Progenitor cell of endocrine pancreas (in vitro differentiated cells): Measurements from ENCODE around the gene C11orf86. TPM values are rescaled to one million over a fixed set of nuclear protein-coding genes. Genes with fewer than 3 reads are reported as not detected.

Experiments used
- DNase-seq: peaks from one replicate; pipeline ENCODE4 v3.0.0; 2021; ENCODE audit warnings: low spot score; ENCODE audit not compliant: unreplicated experiment
- H3K27ac Mint-ChIP-seq: 2 replicates; pipeline ENCODE4 v1.8.0; 2021; ENCODE audit warnings: mild to moderate bottlenecking, moderate library complexity, mixed read lengths
- H3K27me3 Mint-ChIP-seq: 2 replicates; pipeline ENCODE4 v1.8.0; 2021; ENCODE audit warnings: mixed read lengths
- H3K36me3 Mint-ChIP-seq: 2 replicates; pipeline ENCODE4 v1.8.0; 2022; ENCODE audit warnings: mixed read lengths; ENCODE audit not compliant: insufficient read depth
- H3K4me1 Mint-ChIP-seq: 2 replicates; pipeline ENCODE4 v1.8.0; 2021; ENCODE audit warnings: low read depth, mixed read lengths
- H3K4me3 Mint-ChIP-seq: 2 replicates; pipeline ENCODE4 v1.8.0; 2021; ENCODE audit warnings: low read depth, mild to moderate bottlenecking, moderate library complexity, mixed read lengths
- H3K9me3 Mint-ChIP-seq: 2 replicates; pipeline ENCODE4 v1.8.0; 2021; ENCODE audit warnings: low read depth, mixed read lengths
- total RNA-seq: library from RNA; stranded (reverse); gene quantifications from 2 replicates; pipeline ENCODE4 v1.2.1, GENCODE V29; 2021
- TF ChIP-seq, protein P1 (sequence below): fragments of 200-600 bp; sonication (generic); IDR thresholded peaks from one replicate; pipeline ENCODE4 v1.5.0; 2021; ENCODE audit warnings: antibody characterized with exemption, mild to moderate bottlenecking; ENCODE audit not compliant: unreplicated experiment

C11orf86 gene
- total RNA-seq, 1 donor from 2014 or later: not detected

DNA sequence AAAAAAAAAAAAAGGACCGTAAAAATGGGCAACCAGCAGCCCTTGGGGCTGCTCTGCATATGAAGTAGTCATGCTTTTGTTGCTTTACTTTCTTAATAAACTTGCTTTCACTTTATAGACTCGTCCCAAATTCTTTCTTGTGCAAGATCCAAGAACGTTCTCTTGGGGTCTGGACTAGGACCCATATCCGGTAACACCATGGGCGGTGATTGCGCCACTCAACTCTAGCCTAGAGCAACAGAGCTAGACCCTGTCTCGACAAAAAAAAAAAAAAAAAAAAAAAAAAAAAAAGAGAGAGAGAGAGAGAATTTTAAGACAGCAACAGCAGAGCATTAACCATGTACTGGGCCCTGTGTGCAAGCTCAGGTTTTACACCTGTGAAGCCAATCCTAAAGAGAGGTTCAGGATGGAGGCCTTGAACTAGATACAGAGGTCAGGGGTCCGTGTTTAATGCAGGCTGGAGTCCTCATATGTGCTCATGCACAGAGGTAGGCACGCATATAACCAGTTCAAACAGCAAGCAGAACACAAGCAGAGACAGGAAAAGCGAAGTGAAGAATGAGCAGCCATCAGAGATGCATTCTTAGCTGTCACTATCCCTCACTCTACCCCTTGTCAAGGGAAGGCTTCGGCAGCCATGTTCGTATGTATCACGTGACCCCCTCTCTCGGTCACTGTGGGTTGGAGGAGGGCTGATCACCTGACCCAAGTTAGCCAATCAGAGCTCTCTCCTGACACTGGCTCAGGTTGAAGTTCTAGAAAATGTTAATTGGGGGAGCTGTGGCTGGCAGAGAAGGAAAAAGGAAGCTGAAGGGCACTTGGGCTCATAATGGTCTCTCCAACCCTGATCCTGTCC is 31.2 kb downstream of the C11orf86 start:
- TF ChIP-seq, protein P1, sequence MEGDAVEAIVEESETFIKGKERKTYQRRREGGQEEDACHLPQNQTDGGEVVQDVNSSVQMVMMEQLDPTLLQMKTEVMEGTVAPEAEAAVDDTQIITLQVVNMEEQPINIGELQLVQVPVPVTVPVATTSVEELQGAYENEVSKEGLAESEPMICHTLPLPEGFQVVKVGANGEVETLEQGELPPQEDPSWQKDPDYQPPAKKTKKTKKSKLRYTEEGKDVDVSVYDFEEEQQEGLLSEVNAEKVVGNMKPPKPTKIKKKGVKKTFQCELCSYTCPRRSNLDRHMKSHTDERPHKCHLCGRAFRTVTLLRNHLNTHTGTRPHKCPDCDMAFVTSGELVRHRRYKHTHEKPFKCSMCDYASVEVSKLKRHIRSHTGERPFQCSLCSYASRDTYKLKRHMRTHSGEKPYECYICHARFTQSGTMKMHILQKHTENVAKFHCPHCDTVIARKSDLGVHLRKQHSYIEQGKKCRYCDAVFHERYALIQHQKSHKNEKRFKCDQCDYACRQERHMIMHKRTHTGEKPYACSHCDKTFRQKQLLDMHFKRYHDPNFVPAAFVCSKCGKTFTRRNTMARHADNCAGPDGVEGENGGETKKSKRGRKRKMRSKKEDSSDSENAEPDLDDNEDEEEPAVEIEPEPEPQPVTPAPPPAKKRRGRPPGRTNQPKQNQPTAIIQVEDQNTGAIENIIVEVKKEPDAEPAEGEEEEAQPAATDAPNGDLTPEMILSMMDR: no peak
- no peak for DNase-seq
- H3K36me3 Mint-ChIP-seq: no peaks in the 10 kb centered on the region
- H3K4me3 Mint-ChIP-seq: no peak overlapping the region
- H3K27me3 Mint-ChIP-seq: peaks cover 4% of the 10 kb centered on the region
- H3K4me1 Mint-ChIP-seq: peaks cover 6% of the 10 kb centered on the region
- no peak overlapping the region for H3K27ac Mint-ChIP-seq
- H3K9me3 Mint-ChIP-seq: no peaks in the 10 kb centered on the region

DNA sequence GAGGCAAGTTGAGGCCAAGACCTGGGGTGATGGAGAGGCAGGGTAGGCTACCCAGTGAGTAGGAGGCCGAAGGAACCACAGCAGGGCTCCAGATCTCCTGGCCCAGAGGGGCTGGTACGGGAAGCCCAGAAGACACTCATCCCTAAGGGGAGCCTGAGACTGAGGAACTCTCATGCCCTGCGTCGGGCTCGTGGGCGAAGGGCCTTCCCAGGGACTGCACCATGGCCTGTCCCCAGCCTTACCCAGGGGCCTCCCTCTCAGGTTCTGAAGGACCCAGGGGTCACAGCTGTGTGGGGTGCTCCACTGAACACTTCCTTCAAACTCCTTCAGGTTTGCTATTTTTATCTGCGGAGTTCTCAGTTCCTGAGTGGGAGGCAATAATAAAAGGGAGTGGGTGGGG is 32.0 kb downstream of the C11orf86 start:
- H3K9me3 Mint-ChIP-seq: no peaks in the 10 kb centered on the region
- no peak for DNase-seq
- no peak overlapping the region for H3K27ac Mint-ChIP-seq
- TF ChIP-seq, protein P1: no peak
- peaks cover 4% of the 10 kb centered on the region for H3K27me3 Mint-ChIP-seq
- H3K36me3 Mint-ChIP-seq: no peaks in the 10 kb centered on the region
- peaks cover 6% of the 10 kb centered on the region for H3K4me1 Mint-ChIP-seq
- H3K4me3 Mint-ChIP-seq: no peak overlapping the region

DNA sequence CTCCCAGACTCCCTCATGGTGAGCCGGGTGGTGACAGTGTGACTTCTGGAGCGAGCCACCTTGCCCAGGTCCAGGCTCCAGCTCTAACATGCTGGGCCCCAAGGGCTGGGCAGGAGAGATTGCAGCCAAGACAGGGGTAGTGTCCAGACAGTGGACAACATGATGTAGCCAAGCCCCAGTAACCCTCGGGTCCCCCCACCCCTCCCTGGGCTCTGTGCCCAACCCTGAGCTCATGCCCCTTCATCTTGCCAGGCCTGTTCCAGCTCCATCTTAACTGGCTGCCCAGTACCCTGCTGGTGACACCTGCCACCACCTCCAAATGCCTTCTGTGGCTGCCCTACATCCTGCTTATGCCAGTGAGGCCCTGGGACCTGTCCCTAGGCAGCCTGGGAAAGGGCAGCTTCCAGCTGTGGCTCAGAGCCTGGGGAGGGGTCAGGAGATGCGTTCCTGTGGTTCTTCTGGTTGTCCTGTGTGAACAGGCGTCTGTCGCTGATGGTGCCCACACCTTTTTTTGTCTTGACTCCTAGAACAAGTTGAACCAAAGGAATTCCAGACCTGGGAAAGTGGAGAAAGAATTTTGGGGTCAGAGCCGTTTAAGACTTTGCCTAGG is 35.3 kb downstream of the C11orf86 start:
- Mint-ChIP-seq H3K27ac (no peak overlapping the region), H3K4me3 (no peak overlapping the region), H3K9me3 (no peaks in the 10 kb centered on the region), H3K27me3 (peaks cover 19% of the 10 kb centered on the region), H3K36me3 (no peaks in the 10 kb centered on the region), H3K4me1 (peaks cover 3% of the 10 kb centered on the region)
- no peak for DNase-seq
- TF ChIP-seq, protein P1: no peak

DNA sequence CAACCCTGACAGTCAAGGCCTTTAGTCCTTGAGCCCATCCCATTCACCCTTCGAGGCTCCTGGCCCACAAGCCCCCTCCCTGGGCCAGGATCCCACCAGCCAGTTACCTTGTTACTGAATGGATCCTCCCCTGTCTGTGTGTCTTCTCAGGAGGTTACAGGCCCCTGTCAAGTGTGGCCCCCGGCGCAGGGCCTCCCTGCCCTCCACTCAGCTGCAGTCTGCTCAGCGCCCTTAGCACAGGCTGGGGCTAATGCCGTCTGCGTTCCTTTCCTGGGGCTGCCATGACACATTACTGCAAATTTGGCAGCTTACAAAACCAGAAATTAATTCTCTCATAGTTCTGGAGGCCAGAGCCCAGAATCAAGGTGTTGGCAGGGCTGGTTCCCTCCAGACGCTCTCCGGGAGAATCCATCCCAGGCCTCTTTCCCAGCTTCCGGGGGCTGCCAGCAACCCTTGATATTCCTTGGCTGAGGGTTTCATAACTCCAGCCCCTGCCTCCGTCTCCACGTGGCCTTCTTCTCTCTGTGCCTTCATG is 38.5 kb downstream of the C11orf86 start:
- Mint-ChIP-seq H3K27me3 (peaks cover 21% of the 10 kb centered on the region), H3K9me3 (no peaks in the 10 kb centered on the region), H3K4me3 (no peak overlapping the region), H3K27ac (no peak overlapping the region), H3K4me1 (peaks cover 3% of the 10 kb centered on the region), H3K36me3 (no peaks in the 10 kb centered on the region)
- no peak for DNase-seq
- TF ChIP-seq, protein P1: no peak

DNA sequence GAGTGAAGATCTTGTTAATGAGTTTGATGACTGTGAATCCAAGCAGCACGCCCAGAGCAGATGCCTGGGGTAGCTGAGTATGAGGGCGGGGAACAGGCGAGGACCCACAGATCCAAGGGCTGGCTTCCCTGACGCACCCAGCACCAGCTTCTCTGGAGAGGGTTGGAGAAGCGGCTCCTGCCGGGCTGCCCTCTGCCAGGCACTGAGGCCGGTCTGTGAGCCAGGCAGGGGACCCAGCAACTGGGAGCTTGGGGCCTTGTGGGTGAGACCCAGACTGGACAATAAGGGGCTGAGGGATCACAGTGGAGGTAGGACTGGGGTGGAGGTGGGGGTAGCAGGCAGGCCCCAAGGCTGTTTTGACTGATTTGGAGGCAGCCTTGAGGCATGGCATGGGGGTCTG is 39.2 kb downstream of the C11orf86 start:
- Mint-ChIP-seq H3K4me1 (peaks cover 3% of the 10 kb centered on the region), H3K9me3 (no peaks in the 10 kb centered on the region), H3K4me3 (no peak overlapping the region)

More for the DNA sequence above, 39.2 kb downstream of the C11orf86 start:
- no peak overlapping the region for H3K27ac Mint-ChIP-seq
- H3K36me3 Mint-ChIP-seq: no peaks in the 10 kb centered on the region
- no peak for DNase-seq
- peaks cover 25% of the 10 kb centered on the region for H3K27me3 Mint-ChIP-seq
- TF ChIP-seq, protein P1: no peak
